Measurements from ENCODE around the gene IL9. TPM values are rescaled to one million over a fixed set of nuclear protein-coding genes. Genes with fewer than 3 reads are reported as not detected.

The IL9 gene
- total and polyA plus RNA-seq, 2 of the 13 experiments (the other 11 are each of a cell fraction or from before 2014, with no cell fraction given) = not detected

GRCh38 chr5:135900276-135900675, 4.6 kb upstream of the IL9 start:
- Histone ChIP-seq H2AFZ (ENCODE audit: low read length) (no peak overlapping the region), H3K4me1 (ENCODE audit: insufficient read depth, low read length) (peaks cover 4% of the 10 kb centered on the region; the same call in 1 of the 2 replicates), H4K20me1 (ENCODE audit: insufficient read depth, low read length) (no peaks in the 10 kb centered on the region), H3K4me2 (ENCODE audit: low read depth, low read length) (no peak overlapping the region), H3K27ac (ENCODE audit: extremely low read length, insufficient read depth, low read length) (no peak overlapping the region), H3K27me3 (ENCODE audit: control insufficient read depth in 1 of 2, insufficient read depth in 2 of 2, low read length in 2 of 2) (peaks cover 0 to 19% of the 10 kb centered on the region in 2 experiments; a peak in 2 of 5 replicates), H3K79me2 (ENCODE audit: insufficient read depth, low read length) (no peaks in the 10 kb centered on the region), H3K9ac (ENCODE audit: insufficient read depth, low read depth, low read length) (no peak overlapping the region), H3K4me3 (replicated peaks in 1 of 3; ENCODE audit: insufficient read depth in 1 of 3, low read depth in 2 of 3, low read length in 3 of 3) (no peak overlapping the region), H3K9me3 (ENCODE audit: low read length) (no peaks in the 10 kb centered on the region), H3K36me3 (replicated peaks in 1 of 2; ENCODE audit: control insufficient read depth in 1 of 2, insufficient read depth in 2 of 2, low read length in 2 of 2) (no peaks in the 10 kb centered on the region)
- TF ChIP-seq, protein P1, sequence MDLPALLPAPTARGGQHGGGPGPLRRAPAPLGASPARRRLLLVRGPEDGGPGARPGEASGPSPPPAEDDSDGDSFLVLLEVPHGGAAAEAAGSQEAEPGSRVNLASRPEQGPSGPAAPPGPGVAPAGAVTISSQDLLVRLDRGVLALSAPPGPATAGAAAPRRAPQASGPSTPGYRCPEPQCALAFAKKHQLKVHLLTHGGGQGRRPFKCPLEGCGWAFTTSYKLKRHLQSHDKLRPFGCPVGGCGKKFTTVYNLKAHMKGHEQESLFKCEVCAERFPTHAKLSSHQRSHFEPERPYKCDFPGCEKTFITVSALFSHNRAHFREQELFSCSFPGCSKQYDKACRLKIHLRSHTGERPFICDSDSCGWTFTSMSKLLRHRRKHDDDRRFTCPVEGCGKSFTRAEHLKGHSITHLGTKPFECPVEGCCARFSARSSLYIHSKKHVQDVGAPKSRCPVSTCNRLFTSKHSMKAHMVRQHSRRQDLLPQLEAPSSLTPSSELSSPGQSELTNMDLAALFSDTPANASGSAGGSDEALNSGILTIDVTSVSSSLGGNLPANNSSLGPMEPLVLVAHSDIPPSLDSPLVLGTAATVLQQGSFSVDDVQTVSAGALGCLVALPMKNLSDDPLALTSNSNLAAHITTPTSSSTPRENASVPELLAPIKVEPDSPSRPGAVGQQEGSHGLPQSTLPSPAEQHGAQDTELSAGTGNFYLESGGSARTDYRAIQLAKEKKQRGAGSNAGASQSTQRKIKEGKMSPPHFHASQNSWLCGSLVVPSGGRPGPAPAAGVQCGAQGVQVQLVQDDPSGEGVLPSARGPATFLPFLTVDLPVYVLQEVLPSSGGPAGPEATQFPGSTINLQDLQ (CRISPR knock-in tag; IDR thresholded peaks at IDR 0.05) = no peak
- TF ChIP-seq U2AF2 (IDR thresholded peaks at IDR 0.05; ENCODE audit: low read depth, low read length) = no peak
- no peak for TF ChIP-seq ZNF383 (CRISPR knock-in tag; IDR thresholded peaks at IDR 0.05; ENCODE audit: borderline replicate concordance)
- no peak for TF ChIP-seq SP140L (CRISPR knock-in tag; IDR thresholded peaks at IDR 0.05; ENCODE audit: borderline replicate concordance)
- no peak for TF ChIP-seq ARHGAP35 (CRISPR knock-in tag; IDR thresholded peaks at IDR 0.05; ENCODE audit: borderline replicate concordance)
- intact Hi-C loops (cut with micrococcal nuclease; ENCODE audit: unreplicated experiment) (no loop called here), in situ Hi-C loops (cut with HindIII; ENCODE audit: extremely low pct_ligation_motif_present, low pct_unique_long_range_greater_than_20kb) (no loop called here)
- no TSS peak for BruUV-seq (replicated peaks)
- no peak for DNase-seq (ENCODE audit: low spot score)
- no peak for ATAC-seq
- ChIA-PET CTCF (ENCODE audit: low intra/inter-chr PET ratio, low total read pairs) (no interaction called here), POLR2A (interaction anchor here (0.6 kb wide), 1 partner anchor 1656 kb away, joined by 3 read pairs; no protein-coding TSS in a partner anchor)
- 19% methylated on average over 3 of the region's 3 CpGs for WGBS (ENCODE audit: low lambda C conversion rate)
- no peak for FAIRE-seq

DNA sequence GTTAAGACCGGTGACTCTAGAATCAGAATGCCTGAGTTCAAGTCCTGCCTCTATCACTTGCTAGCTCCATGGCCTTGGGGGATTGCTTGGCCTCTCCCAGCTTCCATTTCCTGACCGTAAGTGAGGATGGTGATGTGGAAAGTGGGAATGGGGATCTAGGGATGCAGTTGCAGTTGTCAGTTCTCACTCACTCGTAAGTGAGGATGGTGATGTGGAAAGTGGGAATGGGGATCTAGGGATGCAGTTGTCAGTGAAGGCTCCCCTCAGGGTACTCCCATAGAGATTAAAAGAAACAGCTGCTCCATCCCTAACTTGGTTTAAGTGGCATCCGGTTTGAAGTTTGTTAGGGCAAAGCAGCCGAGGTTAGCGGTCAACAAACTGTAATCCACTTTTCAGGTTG, 3.0 kb upstream of the IL9 start:
- H3K4me2 ChIP-seq (ENCODE audit: low read depth, low read length) = no peak overlapping the region
- H3K27me3 ChIP-seq (ENCODE audit: control insufficient read depth in 1 of 2, insufficient read depth in 2 of 2, low read length in 2 of 2) = peaks cover 0 to 19% of the 10 kb centered on the region in 2 experiments; a peak in 2 of 5 replicates
- H3K27ac ChIP-seq (ENCODE audit: extremely low read length, insufficient read depth, low read length) = no peak overlapping the region
- in situ Hi-C loops (cut with HindIII; ENCODE audit: extremely low pct_ligation_motif_present, low pct_unique_long_range_greater_than_20kb) = no loop called here
- FAIRE-seq (no peak), DNase-seq (ENCODE audit: low spot score) (no peak), ATAC-seq (no peak)
- H4K20me1 ChIP-seq (ENCODE audit: insufficient read depth, low read length) = no peaks in the 10 kb centered on the region
- ChIA-PET CTCF (ENCODE audit: low intra/inter-chr PET ratio, low total read pairs) (no interaction called here), POLR2A (no interaction called here)
- H3K4me3 ChIP-seq (replicated peaks in 1 of 3; ENCODE audit: insufficient read depth in 1 of 3, low read depth in 2 of 3, low read length in 3 of 3) = no peak overlapping the region
- no peaks in the 10 kb centered on the region for H3K36me3 ChIP-seq (replicated peaks in 1 of 2; ENCODE audit: control insufficient read depth in 1 of 2, insufficient read depth in 2 of 2, low read length in 2 of 2)
- no peak overlapping the region for H2AFZ ChIP-seq (ENCODE audit: low read length)
- WGBS (ENCODE audit: low lambda C conversion rate) = 43% methylated on average over 6 of the region's 6 CpGs
- H3K4me1 ChIP-seq (ENCODE audit: insufficient read depth, low read length) = peaks cover 16% of the 10 kb centered on the region
- H3K9me3 ChIP-seq (ENCODE audit: low read length) = no peaks in the 10 kb centered on the region
- H3K79me2 ChIP-seq (ENCODE audit: insufficient read depth, low read length) = no peaks in the 10 kb centered on the region
- H3K9ac ChIP-seq (ENCODE audit: insufficient read depth, low read depth, low read length) = no peak overlapping the region
- BruUV-seq (replicated peaks) = no TSS peak
- intact Hi-C loops (cut with micrococcal nuclease; ENCODE audit: unreplicated experiment) = no loop called here
- TF ChIP-seq KLF15 (CRISPR knock-in tag; IDR thresholded peaks at IDR 0.05; ENCODE audit: borderline replicate concordance) = no peak
- TF ChIP-seq U2AF1 (optimal IDR thresholded peaks at IDR 0.05; ENCODE audit: low read depth, low read length) = no peak
- TF ChIP-seq FOXA3 (CRISPR knock-in tag; IDR thresholded peaks at IDR 0.05) = no peak
- TF ChIP-seq FOXC1 (CRISPR knock-in tag; IDR thresholded peaks at IDR 0.05; ENCODE audit: borderline replicate concordance) = no peak
- TF ChIP-seq, protein P2, sequence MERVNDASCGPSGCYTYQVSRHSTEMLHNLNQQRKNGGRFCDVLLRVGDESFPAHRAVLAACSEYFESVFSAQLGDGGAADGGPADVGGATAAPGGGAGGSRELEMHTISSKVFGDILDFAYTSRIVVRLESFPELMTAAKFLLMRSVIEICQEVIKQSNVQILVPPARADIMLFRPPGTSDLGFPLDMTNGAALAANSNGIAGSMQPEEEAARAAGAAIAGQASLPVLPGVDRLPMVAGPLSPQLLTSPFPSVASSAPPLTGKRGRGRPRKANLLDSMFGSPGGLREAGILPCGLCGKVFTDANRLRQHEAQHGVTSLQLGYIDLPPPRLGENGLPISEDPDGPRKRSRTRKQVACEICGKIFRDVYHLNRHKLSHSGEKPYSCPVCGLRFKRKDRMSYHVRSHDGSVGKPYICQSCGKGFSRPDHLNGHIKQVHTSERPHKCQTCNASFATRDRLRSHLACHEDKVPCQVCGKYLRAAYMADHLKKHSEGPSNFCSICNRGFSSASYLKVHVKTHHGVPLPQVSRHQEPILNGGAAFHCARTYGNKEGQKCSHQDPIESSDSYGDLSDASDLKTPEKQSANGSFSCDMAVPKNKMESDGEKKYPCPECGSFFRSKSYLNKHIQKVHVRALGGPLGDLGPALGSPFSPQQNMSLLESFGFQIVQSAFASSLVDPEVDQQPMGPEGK (CRISPR knock-in tag; IDR thresholded peaks at IDR 0.05) = no peak
- TF ChIP-seq, protein P3, sequence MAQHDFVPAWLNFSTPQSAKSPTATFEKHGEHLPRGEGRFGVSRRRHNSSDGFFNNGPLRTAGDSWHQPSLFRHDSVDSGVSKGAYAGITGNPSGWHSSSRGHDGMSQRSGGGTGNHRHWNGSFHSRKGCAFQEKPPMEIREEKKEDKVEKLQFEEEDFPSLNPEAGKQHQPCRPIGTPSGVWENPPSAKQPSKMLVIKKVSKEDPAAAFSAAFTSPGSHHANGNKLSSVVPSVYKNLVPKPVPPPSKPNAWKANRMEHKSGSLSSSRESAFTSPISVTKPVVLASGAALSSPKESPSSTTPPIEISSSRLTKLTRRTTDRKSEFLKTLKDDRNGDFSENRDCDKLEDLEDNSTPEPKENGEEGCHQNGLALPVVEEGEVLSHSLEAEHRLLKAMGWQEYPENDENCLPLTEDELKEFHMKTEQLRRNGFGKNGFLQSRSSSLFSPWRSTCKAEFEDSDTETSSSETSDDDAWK (CRISPR knock-in tag; IDR thresholded peaks at IDR 0.05) = no peak
- no peak for TF ChIP-seq PLRG1 (conservative IDR thresholded peaks at IDR 0.05)
